HepG2 (cell line): ENCODE results near the gene NEK9. TPM values are rescaled to one million over a fixed set of nuclear protein-coding genes. Genes with fewer than 3 reads are reported as not detected.

ENCODE experiments used
- ETV5 ChIP-seq: IDR thresholded peaks from 2 replicates; pipeline ENCODE4 v1.6.1; 2018; ENCODE audit warnings: missing biosample characterization, missing genetic modification reagents, inconsistent platforms, borderline replicate concordance
- NR2F6 ChIP-seq, 2 experiments: IDR thresholded peaks; 2 replicates each; pipeline ENCODE4 v1.6.1; 2016; ENCODE audit warnings: antibody characterized with exemption in 1 of 2, mild to moderate bottlenecking in 1 of 2
- REL ChIP-seq: sonication (generic); formaldehyde crosslinking; conservative IDR thresholded peaks from 2 replicates; pipeline ENCODE4 v1.8.0; 2022; ENCODE audit warnings: mild to moderate bottlenecking, missing genetic modification reagents, moderate library complexity
- RXRA ChIP-seq: sonication (generic); formaldehyde crosslinking; IDR thresholded peaks from 2 replicates; pipeline ENCODE4 v1.5.1; 2020; ENCODE audit warnings: missing genetic modification reagents
- TBL1XR1 ChIP-seq: fragments of 150-350 bp; IDR thresholded peaks from 2 replicates; pipeline ENCODE4 v1.6.1; 2014; ENCODE audit warnings: borderline replicate concordance, low read length; ENCODE audit not compliant: partially characterized antibody
- ZFP36 ChIP-seq: fragments of 150-350 bp; IDR thresholded peaks from 2 replicates; pipeline ENCODE4 v1.6.1; 2018; ENCODE audit warnings: borderline replicate concordance, low read length, low read depth; ENCODE audit not compliant: partially characterized antibody
- ZFP36L1 ChIP-seq: sonication (generic); formaldehyde crosslinking; IDR thresholded peaks from 2 replicates; pipeline ENCODE4 v1.8.0; 2022; ENCODE audit warnings: mild to moderate bottlenecking, missing genetic modification reagents, moderate library complexity
- ZFP82 ChIP-seq: sonication (generic); formaldehyde crosslinking; IDR thresholded peaks from 2 replicates; pipeline ENCODE4 v1.5.1; 2020; ENCODE audit warnings: mild to moderate bottlenecking, missing genetic modification reagents, borderline replicate concordance
- ZNF232 ChIP-seq: sonication (generic); formaldehyde crosslinking; IDR thresholded peaks from 2 replicates; pipeline ENCODE4 v1.4.0; 2020; ENCODE audit warnings: missing genetic modification reagents, borderline replicate concordance
- ZNF276 ChIP-seq: sonication (generic); formaldehyde crosslinking; IDR thresholded peaks from 2 replicates; pipeline ENCODE4 v1.4.0; 2020; ENCODE audit warnings: mild to moderate bottlenecking, low read depth, missing genetic modification reagents
- ZNF616 ChIP-seq: sonication (generic); formaldehyde crosslinking; IDR thresholded peaks from 2 replicates; pipeline ENCODE4 v1.5.0; 2020; ENCODE audit warnings: low read depth, mild to moderate bottlenecking, missing genetic modification reagents
- ZNF761 ChIP-seq: sonication (generic); formaldehyde crosslinking; conservative IDR thresholded peaks from 2 replicates; pipeline ENCODE4 v1.4.0; 2020; ENCODE audit warnings: mild to moderate bottlenecking, missing genetic modification reagents
- ZZZ3 ChIP-seq: sonication (generic); formaldehyde crosslinking; IDR thresholded peaks from 2 replicates; pipeline ENCODE4 v1.4.0; 2020; ENCODE audit warnings: missing genetic modification reagents, mild to moderate bottlenecking, borderline replicate concordance
- polyA plus RNA-seq, 8 experiments: library from polyadenylated mRNA; depleted of rRNA in 3 of 8; stranded (reverse) in 7 of 8; unstranded in 1 of 8; fragments of >200 nt; fragmentation: Illumina TruSeq in 4 of 8; extraction: Trizol in 4 of 8; gene quantifications; 2 replicates each; pipeline versions ENCODE4 v1.2.1 to v1.2.3, GENCODE V29; 2011 to 2016; ENCODE audit warnings: low read depth in 4 of 8, missing spikeins in 1 of 8, mixed read lengths in 1 of 8; ENCODE audit not compliant: insufficient read depth in 1 of 8
- total RNA-seq, 5 experiments: library from RNA; depleted of rRNA; stranded (reverse); fragments of >200 nt; fragmentation: Illumina TruSeq; extraction: Trizol; gene quantifications; 2 replicates each; pipeline ENCODE4 v1.2.3, GENCODE V29; 2016; ENCODE audit warnings: low read depth in 1 of 5
- TF ChIP-seq, protein P1 (sequence below): sonication (generic); formaldehyde crosslinking; IDR thresholded peaks from one replicate; pipeline ENCODE4 v1.5.1; 2020; ENCODE audit warnings: mild to moderate bottlenecking, missing genetic modification reagents; ENCODE audit errors: not compliant biosample characterization
- TF ChIP-seq, protein P2 (sequence below): sonication (generic); formaldehyde crosslinking; IDR thresholded peaks from 2 replicates; pipeline ENCODE4 v1.5.0; 2020; ENCODE audit warnings: mild to moderate bottlenecking, low read depth, missing genetic modification reagents, borderline replicate concordance
- TF ChIP-seq, protein P3 (sequence below): sonication (generic); formaldehyde crosslinking; IDR thresholded peaks from 2 replicates; pipeline ENCODE4 v1.9.0; 2022; ENCODE audit warnings: low read depth, missing genetic modification reagents

Gene NEK9
- total and polyA plus RNA-seq, 2 of the 13 experiments (the other 11 are each of a cell fraction or from before 2014, with no cell fraction given) = 16.5 to 27.3 TPM

DNA sequence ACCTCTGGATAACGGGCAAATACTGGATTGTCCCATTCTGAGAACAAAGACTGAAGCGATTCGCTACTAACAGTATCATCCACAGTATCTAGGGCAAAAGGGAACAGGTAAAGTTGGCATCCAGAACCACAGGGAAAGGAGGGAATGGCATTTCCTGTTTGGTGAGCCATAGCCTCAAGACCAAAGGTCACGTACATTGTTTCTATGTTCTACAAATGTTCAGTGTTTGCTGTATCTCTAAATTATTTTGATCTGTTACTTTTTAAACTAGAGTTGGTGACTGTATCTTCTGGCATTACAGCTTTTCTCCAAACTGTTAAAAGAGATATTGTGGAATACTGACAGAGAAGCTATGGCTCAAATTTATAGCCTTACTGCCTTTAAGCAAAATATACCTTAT lies 85.2 kb downstream of the NEK9 start (continued):
- TF ChIP-seq ETV5 (peak; percentile 91), ZNF761 (no peak), NR2F6 (IDR thresholded peaks at IDR 0.05) (peak; percentile 15; the same call in 1 of the 2 replicates), NR2F6 (CRISPR knock-in tag; IDR thresholded peaks at IDR 0.05) (peak; percentile 68; the same call in 1 of the 2 replicates), TBL1XR1 (no peak), ZNF232 (no peak), ZFP82 (no peak), ZNF276 (CRISPR knock-in tag) (no peak), RXRA (CRISPR knock-in tag) (no peak; the same call in 1 of the 2 replicates), REL (CRISPR knock-in tag) (no peak), ZZZ3 (CRISPR knock-in tag) (no peak), ZNF616 (no peak), ZFP36L1 (CRISPR knock-in tag) (0 out of 2 replicates have a peak, but pooled peaks have one; percentile 24), ZFP36 (no peak)
- TF ChIP-seq, protein P1, sequence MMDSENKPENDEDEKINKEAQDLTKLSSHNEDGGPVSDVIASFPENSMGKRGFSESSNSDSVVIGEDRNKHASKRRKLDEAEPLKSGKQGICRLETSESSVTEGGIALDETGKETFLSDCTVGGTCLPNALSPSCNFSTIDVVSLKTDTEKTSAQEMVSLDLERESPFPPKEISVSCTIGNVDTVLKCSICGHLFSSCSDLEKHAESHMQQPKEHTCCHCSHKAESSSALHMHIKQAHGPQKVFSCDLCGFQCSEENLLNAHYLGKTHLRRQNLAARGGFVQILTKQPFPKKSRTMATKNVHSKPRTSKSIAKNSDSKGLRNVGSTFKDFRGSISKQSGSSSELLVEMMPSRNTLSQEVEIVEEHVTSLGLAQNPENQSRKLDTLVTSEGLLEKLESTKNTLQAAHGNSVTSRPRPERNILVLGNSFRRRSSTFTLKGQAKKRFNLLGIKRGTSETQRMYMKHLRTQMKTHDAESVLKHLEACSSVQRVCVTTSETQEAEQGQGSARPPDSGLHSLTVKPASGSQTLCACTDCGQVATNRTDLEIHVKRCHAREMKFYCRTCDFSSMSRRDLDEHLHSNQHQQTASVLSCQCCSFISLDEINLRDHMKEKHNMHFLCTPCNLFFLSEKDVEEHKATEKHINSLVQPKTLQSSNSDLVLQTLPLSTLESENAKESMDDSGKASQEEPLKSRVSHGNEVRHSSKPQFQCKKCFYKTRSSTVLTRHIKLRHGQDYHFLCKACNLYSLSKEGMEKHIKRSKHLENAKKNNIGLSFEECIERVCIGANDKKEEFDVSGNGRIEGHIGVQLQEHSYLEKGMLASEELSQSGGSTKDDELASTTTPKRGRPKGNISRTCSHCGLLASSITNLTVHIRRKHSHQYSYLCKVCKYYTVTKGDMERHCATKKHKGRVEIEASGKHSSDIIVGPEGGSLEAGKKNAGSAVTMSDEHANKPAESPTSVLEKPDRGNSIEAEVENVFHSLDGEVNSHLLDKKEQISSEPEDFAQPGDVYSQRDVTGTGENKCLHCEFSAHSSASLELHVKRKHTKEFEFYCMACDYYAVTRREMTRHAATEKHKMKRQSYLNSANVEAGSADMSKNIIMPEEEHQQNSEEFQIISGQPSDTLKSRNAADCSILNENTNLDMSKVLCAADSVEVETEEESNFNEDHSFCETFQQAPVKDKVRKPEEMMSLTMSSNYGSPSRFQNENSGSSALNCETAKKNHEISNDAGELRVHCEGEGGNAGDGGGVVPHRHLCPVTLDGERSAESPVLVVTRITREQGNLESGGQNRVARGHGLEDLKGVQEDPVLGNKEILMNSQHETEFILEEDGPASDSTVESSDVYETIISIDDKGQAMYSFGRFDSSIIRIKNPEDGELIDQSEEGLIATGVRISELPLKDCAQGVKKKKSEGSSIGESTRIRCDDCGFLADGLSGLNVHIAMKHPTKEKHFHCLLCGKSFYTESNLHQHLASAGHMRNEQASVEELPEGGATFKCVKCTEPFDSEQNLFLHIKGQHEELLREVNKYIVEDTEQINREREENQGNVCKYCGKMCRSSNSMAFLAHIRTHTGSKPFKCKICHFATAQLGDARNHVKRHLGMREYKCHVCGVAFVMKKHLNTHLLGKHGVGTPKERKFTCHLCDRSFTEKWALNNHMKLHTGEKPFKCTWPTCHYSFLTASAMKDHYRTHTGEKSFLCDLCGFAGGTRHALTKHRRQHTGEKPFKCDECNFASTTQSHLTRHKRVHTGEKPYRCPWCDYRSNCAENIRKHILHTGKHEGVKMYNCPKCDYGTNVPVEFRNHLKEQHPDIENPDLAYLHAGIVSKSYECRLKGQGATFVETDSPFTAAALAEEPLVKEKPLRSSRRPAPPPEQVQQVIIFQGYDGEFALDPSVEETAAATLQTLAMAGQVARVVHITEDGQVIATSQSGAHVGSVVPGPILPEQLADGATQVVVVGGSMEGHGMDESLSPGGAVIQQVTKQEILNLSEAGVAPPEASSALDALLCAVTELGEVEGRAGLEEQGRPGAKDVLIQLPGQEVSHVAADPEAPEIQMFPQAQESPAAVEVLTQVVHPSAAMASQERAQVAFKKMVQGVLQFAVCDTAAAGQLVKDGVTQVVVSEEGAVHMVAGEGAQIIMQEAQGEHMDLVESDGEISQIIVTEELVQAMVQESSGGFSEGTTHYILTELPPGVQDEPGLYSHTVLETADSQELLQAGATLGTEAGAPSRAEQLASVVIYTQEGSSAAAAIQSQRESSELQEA (CRISPR knock-in tag) = no peak
- TF ChIP-seq, protein P2, sequence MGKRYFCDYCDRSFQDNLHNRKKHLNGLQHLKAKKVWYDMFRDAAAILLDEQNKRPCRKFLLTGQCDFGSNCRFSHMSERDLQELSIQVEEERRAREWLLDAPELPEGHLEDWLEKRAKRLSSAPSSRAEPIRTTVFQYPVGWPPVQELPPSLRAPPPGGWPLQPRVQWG = no peak
- TF ChIP-seq, protein P3, sequence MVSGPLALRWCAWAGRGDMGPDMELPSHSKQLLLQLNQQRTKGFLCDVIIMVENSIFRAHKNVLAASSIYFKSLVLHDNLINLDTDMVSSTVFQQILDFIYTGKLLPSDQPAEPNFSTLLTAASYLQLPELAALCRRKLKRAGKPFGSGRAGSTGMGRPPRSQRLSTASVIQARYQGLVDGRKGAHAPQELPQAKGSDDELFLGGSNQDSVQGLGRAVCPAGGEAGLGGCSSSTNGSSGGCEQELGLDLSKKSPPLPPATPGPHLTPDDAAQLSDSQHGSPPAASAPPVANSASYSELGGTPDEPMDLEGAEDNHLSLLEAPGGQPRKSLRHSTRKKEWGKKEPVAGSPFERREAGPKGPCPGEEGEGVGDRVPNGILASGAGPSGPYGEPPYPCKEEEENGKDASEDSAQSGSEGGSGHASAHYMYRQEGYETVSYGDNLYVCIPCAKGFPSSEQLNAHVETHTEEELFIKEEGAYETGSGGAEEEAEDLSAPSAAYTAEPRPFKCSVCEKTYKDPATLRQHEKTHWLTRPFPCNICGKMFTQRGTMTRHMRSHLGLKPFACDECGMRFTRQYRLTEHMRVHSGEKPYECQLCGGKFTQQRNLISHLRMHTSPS (CRISPR knock-in tag) = peak; percentile 88
